ENCODE results near the gene SPOCK3.

DNA sequence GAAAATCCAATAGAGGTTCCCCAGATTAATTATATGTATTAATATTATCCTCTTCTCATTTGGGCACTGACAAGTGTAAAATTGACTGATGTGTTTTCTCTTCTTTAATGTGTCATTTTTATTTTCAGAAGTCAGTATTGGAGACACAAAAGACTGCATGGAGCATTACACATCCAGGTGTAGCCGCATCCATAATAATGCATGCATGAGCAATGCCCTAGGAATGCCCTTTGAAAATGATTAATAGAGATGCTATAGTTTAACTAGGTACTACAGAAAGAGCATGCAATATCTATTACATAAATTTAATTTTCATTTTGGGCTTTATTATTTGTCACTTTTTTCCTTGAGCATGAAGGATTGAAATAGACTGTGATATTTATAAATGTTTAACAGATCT is 509.9 kb downstream of the SPOCK3 start:
- TF ChIP-seq, protein P1, sequence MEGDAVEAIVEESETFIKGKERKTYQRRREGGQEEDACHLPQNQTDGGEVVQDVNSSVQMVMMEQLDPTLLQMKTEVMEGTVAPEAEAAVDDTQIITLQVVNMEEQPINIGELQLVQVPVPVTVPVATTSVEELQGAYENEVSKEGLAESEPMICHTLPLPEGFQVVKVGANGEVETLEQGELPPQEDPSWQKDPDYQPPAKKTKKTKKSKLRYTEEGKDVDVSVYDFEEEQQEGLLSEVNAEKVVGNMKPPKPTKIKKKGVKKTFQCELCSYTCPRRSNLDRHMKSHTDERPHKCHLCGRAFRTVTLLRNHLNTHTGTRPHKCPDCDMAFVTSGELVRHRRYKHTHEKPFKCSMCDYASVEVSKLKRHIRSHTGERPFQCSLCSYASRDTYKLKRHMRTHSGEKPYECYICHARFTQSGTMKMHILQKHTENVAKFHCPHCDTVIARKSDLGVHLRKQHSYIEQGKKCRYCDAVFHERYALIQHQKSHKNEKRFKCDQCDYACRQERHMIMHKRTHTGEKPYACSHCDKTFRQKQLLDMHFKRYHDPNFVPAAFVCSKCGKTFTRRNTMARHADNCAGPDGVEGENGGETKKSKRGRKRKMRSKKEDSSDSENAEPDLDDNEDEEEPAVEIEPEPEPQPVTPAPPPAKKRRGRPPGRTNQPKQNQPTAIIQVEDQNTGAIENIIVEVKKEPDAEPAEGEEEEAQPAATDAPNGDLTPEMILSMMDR (conservative IDR thresholded peaks at IDR 0.05 in 1 of 2, IDR thresholded peaks at IDR 0.05 in 1 of 2; ENCODE audit: extremely low read depth in 1 of 2, insufficient read depth in 1 of 2, low read depth in 1 of 2, low read length in 2 of 2), result no peak
- TF ChIP-seq EZH2 (IDR thresholded peaks at IDR 0.05; ENCODE audit: borderline replicate concordance, low read length), result no peak

Measured in mammary epithelial cell (primary cell).